HG03354 (cell line): ENCODE results near the gene TRPC3.
A peak's percentile ranks its signal among the peaks of the same experiment; 100 is the strongest.

Source experiments
- ATAC-seq: cut with Tn5 transposase; IDR thresholded peaks from one replicate; pipeline ENCODE4 v1.9.1; 2021; ENCODE audit warnings: mild to moderate bottlenecking; ENCODE audit not compliant: unreplicated experiment, poor library complexity, severe bottlenecking

Gene TRPC3

DNA sequence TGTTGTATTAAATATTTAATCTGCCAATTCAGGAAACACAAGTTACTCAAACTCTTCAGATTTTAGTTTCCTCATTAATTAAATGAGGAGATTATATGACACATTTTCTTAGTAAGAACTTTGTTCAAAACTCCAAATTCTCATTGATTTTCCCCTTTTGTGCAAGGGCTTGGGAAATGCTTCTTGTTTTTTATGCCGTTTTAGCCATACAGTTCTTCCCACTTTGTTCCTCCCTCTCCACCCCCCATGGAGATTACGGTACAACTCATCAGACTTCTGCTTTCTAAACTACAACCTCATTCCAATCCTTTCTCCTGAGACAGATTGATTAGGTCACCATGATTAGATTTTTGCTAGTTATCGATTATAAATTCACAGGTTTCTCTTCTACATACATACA is 70.7 kb downstream of the TRPC3 start:
- ATAC-seq: no peak

DNA sequence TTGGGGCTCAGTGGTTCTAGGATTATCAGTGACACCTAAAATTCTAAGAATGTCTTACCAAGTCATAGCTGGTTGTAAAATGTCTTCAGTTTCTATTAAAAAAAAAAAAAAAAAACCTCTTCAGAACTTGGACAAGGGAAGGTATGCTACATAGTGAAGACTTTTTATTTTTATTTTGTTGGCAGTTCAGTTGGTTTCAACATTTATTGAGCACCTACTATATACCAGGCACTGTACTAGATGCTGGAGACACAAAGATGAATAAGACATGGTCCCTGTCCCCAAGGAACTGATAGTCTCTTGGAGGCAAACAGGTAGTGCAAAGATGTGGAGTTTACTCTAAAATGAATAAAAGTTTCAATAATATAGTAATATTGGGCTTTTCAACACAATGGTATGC is 72.7 kb downstream of the TRPC3 start:
- no peak for ATAC-seq

DNA sequence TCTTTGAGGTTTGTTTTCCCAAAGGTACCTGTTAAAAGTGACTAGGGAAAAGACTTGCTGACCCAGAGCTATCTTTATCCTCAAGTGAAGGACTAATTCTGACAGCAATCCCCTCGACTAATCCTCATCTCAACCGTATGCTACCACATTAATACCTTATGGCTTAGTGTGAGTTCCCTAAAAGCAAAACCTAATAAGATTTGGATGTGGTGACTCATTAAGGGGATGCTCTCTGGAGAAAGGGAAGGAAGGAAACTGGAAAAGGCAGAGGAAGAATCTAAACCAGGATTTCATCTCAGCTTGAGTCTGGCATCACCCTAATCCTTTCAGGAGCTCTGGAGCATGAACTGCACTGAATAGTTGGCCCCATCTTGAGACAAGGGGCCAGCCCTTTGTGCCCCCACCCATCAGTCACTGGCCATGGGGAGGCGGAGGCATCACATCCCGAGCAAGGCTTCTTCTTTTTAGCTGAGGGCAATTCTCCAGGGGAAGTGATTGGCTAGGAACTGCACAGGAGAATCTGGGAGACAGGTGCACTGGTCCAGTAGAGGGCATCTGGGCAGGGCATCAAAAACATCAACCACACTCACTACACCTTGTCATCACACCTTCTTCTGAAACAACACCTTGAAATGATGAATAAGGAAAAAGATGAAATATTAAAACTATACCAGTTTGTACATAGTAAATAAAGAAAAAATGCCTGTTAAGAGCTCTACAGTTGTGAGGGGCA is 74.7 kb downstream of the TRPC3 start:
- ATAC-seq: no peak

DNA sequence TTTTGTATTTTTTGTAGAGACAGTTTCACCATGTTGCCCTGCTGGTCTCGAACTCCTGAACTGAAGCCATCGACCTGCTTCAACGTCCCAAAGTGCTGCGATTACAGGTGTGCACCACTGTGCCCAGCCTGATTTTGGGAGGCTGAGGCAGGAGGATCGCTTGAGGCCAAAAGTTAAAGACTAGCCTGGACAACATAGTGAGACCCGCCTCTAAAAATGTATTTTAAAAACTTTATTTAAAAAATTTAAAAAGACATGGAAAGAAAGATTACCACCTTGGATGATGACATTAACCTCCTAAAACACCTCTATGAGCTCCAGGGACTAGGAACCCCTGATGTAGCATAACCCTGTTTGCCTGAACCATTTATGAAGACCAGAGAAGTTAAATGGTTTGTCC is 75.8 kb downstream of the TRPC3 start:
- ATAC-seq: no peak

DNA sequence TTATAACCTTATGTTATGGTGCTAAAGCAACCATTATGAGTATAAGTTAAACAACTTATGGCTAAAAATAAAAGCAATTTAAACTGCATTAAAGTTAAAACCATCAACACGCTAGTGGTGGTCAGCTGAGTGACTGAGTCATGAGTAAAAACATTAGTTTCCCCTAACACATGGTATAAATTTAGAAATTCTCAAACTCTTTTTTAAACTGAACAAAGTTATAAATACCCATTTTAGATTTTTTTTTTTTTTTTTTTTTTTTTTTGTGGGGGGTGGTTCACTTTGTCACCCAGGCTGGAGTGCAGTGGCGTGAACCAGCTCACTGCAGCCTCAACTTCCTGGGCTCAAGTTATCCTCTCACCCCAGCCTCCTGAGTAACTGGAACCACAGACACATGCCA is 76.2 kb downstream of the TRPC3 start:
- ATAC-seq: no peak

DNA sequence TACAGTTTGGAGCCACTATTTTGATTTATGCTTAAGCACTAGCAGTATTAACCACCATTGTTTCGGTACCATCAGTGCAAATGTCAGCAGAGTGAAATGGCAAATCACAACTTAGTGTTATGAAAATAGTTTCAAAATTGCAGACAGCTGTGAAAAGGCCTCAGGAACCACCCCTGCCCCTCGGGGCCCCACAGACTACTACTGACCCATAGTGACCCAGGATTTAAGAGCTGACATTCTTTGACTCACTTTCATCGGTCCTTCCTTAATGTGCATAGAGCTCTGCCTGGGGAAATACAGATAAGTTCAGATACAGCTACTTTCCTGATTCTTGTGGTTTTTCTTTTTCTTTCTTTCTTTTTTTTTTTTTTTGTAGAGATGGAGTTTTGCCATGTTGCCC is 78.3 kb downstream of the TRPC3 start:
- no peak for ATAC-seq

DNA sequence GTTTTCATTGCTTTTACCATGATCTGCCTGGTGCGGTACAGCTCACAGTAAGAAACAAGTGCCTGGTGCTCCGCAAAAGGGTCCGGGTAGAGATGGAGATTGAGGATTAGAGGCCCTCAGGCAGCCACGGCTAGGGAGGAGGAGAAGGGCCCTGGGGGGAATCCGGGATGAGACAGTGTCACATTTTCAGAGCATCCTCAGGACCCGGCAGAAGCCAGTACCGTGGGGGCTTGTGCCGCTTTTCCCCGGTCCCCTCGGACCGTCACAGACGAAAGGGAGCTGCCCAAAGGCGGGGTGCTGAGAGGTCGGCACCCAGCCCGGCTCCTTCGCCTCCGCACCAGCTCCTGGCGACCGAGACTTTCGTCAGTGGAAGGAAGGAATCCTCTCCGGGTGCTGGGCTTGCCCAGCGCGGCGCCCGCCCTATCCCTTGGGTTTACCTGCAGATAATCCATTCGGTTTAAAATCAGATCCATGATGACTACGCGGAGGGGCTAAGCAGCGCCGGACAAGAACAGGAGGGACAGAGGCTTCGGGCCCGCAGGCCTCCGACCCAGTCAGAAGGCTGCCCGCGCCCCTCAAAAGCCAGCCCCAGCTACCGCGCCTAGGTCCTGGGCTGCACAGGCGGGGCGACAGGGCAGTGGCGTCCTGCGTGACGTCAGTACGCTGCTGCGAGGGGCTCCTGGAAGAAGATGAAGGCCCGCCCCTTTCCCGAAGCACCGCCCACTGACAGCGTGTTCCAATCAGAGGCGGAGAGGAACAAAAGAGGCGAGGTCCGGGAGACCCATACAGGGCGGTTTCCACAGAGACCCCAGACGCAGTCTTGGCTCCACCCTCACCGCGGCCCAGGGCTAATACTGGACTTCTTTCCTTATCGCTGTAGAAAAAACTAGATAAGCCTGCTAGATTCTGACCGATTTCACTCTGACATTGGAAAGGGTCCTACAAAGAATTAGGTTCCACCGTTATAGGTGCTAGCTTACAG is 81.7 kb downstream of the TRPC3 start, which contains the start of gene BBS7:
TSS of gene BBS7 (minus strand) at position 634 of the 982 bp plus-strand sequence. CDS start at position 473, 161 bp downstream.
- ATAC-seq: peak; percentile 100

DNA sequence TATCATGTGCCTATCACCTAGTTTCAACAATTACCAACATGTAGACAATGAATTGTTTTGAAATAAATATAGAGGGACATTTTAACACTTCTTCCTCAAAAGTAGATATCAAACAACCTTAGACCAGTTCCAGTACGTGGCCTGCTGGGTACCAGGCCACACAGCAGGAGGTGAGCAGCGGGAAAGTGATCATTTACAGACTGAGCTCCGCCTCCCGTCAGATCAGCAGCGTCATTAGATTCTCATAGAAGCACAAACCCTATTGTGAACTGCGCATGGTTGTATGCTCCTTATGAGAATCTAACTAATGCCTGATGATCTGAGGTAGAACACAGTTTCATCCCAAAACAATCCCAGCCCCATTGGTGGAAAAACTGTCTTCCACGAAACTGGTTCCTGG is 88.1 kb downstream of the TRPC3 start:
- no peak for ATAC-seq

DNA sequence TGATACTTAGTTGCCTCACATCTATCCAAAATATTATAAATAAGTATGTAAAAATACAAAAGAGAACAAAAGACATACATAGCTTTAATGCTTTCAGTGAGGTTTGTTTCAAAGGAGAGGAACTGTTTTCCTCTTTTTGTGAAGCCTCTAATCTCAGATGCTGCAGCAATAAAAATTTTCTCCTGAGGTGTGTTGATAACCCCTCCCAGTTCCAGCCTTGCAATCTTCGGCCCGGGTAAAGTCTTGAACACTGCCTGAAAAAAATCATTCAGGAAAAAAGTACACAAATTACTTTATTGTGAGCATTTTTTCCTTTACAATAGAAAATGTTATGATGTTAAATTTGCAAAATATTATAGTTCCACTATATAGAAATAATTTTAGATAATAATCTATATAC is 90.4 kb downstream of the TRPC3 start:
- no peak for ATAC-seq

DNA sequence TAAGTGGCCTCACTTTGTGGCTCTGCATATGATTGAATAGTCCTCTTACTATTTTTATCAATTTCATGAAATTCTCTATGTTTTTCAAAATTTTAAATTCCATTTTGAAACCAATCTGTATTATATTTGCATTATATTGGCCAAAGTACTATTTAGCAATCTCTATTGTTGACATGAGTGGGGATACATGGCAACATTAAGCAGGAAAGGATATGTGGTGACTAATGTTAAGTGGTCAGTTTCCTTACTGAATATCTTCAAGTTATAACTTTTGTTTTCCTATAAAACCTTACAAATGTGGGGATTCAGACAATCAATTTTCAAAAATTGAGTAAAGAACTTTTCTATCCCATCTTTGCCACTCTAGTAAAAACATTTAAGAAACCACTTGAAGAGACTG is 91.7 kb downstream of the TRPC3 start:
- no peak for ATAC-seq

DNA sequence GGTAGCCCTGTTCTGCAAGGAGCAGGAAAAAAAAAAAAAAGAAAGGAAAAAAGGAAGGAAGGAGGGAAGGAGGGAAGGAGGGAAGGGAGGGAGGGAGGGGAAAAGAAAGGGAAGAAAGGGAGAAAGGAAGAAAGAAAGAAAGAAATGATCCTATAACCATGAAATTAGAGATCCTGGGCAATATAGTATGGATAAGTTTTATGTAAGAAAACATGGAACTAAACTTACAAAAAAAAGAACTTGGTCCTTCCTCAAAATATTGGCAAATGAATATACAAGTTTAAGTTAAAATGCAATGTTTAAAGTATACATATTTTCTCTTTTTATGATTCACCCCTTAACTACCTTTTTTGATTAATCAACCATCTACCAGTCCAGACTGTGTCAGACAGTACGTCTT is 100.5 kb downstream of the TRPC3 start:
- no peak for ATAC-seq

DNA sequence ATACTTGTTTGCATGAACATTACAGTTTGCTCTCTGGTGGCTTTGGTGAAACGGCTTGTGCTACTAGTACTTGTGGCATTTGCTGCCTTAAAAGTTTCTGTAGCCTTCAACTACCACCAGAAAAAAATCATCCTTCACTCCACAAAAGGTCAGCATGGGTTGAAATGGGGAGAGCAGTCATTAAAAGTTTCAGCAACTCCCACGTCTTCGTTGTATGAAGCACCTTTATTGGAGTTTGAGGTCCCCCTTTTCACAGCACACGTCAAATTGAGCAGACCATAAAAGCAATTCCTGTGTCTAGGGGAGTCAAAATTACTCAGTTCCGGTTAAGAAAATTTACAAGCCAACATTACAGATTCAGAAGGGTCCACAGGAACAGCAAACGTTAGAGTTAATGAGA is 105.2 kb downstream of the TRPC3 start:
- no peak for ATAC-seq

DNA sequence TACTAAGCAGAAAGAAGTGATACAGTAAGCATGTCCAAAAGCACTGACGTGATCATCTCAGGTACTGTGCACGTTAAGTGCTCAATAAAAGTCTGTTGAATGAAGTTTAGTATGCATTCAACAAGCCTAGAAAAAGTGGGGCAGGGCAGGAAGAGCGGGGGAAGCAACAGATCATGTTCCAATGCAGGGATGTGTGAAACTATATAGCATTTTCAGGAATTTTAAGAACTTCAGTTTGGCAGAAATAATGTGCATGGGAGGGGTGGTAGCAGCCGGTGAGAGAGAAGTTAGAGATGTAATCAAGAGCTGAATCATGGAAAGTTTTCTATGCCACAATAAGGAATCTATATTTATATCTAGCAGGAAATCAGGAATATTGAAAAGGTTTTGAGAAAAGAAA is 109.0 kb downstream of the TRPC3 start:
- ATAC-seq: no peak

DNA sequence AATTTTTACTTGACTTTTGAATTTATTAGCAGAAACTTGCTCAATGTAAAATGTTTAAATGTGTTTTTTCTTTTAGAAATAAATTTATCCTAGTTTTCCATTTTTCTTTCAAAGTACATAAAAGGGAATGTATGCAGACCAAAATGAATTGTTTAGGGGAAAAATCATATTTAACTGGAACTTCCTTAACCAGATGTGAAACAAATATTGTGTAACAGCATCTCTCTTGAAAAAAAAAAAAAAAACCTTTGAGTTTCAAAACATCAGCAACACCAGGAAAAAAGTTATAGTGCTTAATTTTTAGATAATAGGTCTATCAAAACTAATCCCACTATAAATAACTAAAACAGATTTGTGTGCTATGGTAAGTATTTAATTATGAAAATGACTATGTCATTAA is 113.7 kb downstream of the TRPC3 start:
- no peak for ATAC-seq

DNA sequence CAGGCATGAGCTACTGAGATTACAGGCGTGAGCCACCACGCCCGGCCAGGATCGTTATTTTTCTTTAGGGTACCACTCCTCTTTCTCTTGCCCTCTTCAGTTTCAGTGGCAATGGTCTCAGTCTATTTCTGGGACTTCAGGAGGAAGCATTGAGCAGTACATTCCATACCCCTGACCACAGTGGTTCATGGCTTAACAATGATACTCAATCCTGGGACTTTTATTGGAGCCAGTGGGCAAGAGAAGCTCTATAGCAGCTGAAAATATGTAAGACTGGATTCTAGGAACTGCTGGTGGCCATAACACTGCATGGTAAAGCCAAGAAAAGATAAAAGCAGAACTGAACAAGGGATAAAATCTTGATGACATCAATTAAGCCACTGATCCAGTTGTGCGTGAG is 122.3 kb downstream of the TRPC3 start:
- no peak for ATAC-seq
